Stimulated activated effector memory CD8-positive, alpha-beta T cell treated with anti-CD3 and anti-CD28 coated beads, Interleukin-12 subunit alpha, Interleukin-12 subunit beta, amount 100 ng/mL, for 72 hours (primary cell): ENCODE measurements around the gene GPR83.

Experiments used
- ATAC-seq: fragments of 150-1000 bp; cut with Tn5 transposase; 2 replicates; pipeline ENCODE4 v1.10.0; 2021
- DNase-seq, 2 donors: peaks; one replicate each; pipeline ENCODE4 v3.0.0; 2021 to 2022; ENCODE audit warnings: low spot score in 2 of 2
- H3K27ac Mint-ChIP-seq: one replicate; pipeline ENCODE4 v1.8.0; 2022; ENCODE audit warnings: mild to moderate bottlenecking, mixed read lengths
- H3K36me3 Mint-ChIP-seq: one replicate; pipeline ENCODE4 v1.8.0; 2022; ENCODE audit warnings: mild to moderate bottlenecking, mixed read lengths
- H3K4me1 Mint-ChIP-seq: one replicate; pipeline ENCODE4 v1.8.0; 2022; ENCODE audit warnings: mixed read lengths
- H3K4me3 Mint-ChIP-seq: one replicate; pipeline ENCODE4 v1.8.0; 2022; ENCODE audit warnings: mild to moderate bottlenecking, mixed read lengths
- H3K9me3 Mint-ChIP-seq: one replicate; pipeline ENCODE4 v1.8.0; 2022; ENCODE audit warnings: mixed read lengths

The GPR83 gene

GRCh38 chr11:94328587-94329080, 72.6 kb downstream of the GPR83 start:
- DNase-seq = no peak
- H3K4me1 Mint-ChIP-seq = peaks cover 4% of the 10 kb centered on the region
- ATAC-seq = peak; percentile 39
- no peaks in the 10 kb centered on the region for H3K9me3 Mint-ChIP-seq
- H3K36me3 Mint-ChIP-seq = no peaks in the 10 kb centered on the region
- H3K4me3 Mint-ChIP-seq = no peak overlapping the region
- no peak overlapping the region for H3K27ac Mint-ChIP-seq
